ENCODE measurements around the gene LRPPRC. TPM values are rescaled to one million over a fixed set of nuclear protein-coding genes. Genes with fewer than 3 reads are reported as not detected.

LRPPRC gene
- total RNA-seq, 1 experiment from 2014 or later: 253 TPM

GRCh38 chr2:44016282-44016681, 20.5 kb upstream of the LRPPRC start (continued):
- TF ChIP-seq E2F4 (CRISPR knock-in tag; IDR thresholded peaks at IDR 0.05; ENCODE audit: borderline replicate concordance, low read depth) (no peak), ATF1 (CRISPR knock-in tag; IDR thresholded peaks at IDR 0.05) (no peak), FOXP1 (CRISPR knock-in tag; IDR thresholded peaks at IDR 0.05; ENCODE audit: borderline replicate concordance) (no peak; the same call in 1 of the 2 replicates), TEAD4 (CRISPR knock-in tag; IDR thresholded peaks at IDR 0.05) (peak; percentile 77), ETV6 (CRISPR knock-in tag; IDR thresholded peaks at IDR 0.05) (peak; percentile 48; the same call in 1 of the 2 replicates), ZNF416 (CRISPR knock-in tag; IDR thresholded peaks at IDR 0.05) (no peak), ARID4B (CRISPR knock-in tag; IDR thresholded peaks at IDR 0.05; ENCODE audit: borderline replicate concordance) (peak; percentile 91), ZNF423 (CRISPR knock-in tag; IDR thresholded peaks at IDR 0.05) (no peak), E2F5 (CRISPR knock-in tag; IDR thresholded peaks at IDR 0.05) (no peak), ZNF121 (CRISPR knock-in tag; IDR thresholded peaks at IDR 0.05) (no peak), ZNF671 (CRISPR knock-in tag; IDR thresholded peaks at IDR 0.05) (no peak), IRF2 (CRISPR knock-in tag; IDR thresholded peaks at IDR 0.05; ENCODE audit: borderline replicate concordance, low read depth) (no peak), GABPB1 (CRISPR knock-in tag; IDR thresholded peaks at IDR 0.05) (peak; percentile 27; the same call in 1 of the 2 replicates), ZNF281 (CRISPR knock-in tag; IDR thresholded peaks at IDR 0.05) (0 out of 2 replicates have a peak, but pooled peaks have one; percentile 67), ZNF425 (CRISPR knock-in tag; conservative IDR thresholded peaks at IDR 0.05) (no peak), ZNF532 (CRISPR knock-in tag; IDR thresholded peaks at IDR 0.05; ENCODE audit: borderline replicate concordance) (no peak), USF2 (CRISPR knock-in tag; IDR thresholded peaks at IDR 0.05) (no peak), ERG (CRISPR knock-in tag; IDR thresholded peaks at IDR 0.05) (no peak), ZSCAN18 (CRISPR knock-in tag; IDR thresholded peaks at IDR 0.05) (no peak)
